PFSK-1 (cell line): ENCODE measurements around the gene CTBP1.

Source experiments
- FOXP2 ChIP-seq: optimal IDR thresholded peaks from 2 replicates; pipeline ENCODE3; 2011; ENCODE audit warnings: borderline replicate concordance, control low read depth, inconsistent platforms; ENCODE audit not compliant: insufficient read depth; ENCODE audit errors: extremely low read length, extremely low read depth
- POLR2AphosphoS5 ChIP-seq: IDR thresholded peaks from 2 replicates; pipeline ENCODE4 v1.6.1; 2012; ENCODE audit warnings: low read depth, mild to moderate bottlenecking, control low read depth, low read length, moderate library complexity
- REST ChIP-seq, 2 experiments: IDR thresholded peaks; 2 replicates each; pipeline versions ENCODE4 v1.6.1 to v1.8.0; 2011 to 2012; ENCODE audit warnings: low read depth in 2 of 2, low read length in 2 of 2, control low read depth in 1 of 2, inconsistent platforms in 1 of 2, mild to moderate bottlenecking in 1 of 2, moderate library complexity in 1 of 2; ENCODE audit not compliant: insufficient read depth in 1 of 2
- SIN3A ChIP-seq: IDR thresholded peaks from 2 replicates; pipeline ENCODE4 v1.6.1; 2012; ENCODE audit warnings: mild to moderate bottlenecking, low read length, moderate library complexity, borderline replicate concordance; ENCODE audit not compliant: insufficient read depth
- TAF1 ChIP-seq: IDR thresholded peaks from 2 replicates; pipeline ENCODE4 v1.6.1; 2012; ENCODE audit warnings: low read length, control low read depth, borderline replicate concordance; ENCODE audit not compliant: insufficient read depth

The CTBP1 gene

GRCh38 chr4:1288786-1289185 is 39.9 kb upstream of the CTBP1 start:
- TF ChIP-seq SIN3A, result no peak
- TF ChIP-seq REST (IDR thresholded peaks at IDR 0.05; ENCODE audit: insufficient read depth in 1 of 2, low read depth in 2 of 2, low read length in 2 of 2), result no peak
- TF ChIP-seq POLR2AphosphoS5, result no peak
- TF ChIP-seq TAF1, result no peak
- no peak for TF ChIP-seq FOXP2

GRCh38 chr4:1285790-1286553 is 37.0 kb upstream of the CTBP1 start:
- no peak for TF ChIP-seq REST (IDR thresholded peaks at IDR 0.05; ENCODE audit: insufficient read depth in 1 of 2, low read depth in 2 of 2, low read length in 2 of 2)
- TF ChIP-seq TAF1, result no peak
- TF ChIP-seq FOXP2, result no peak
- TF ChIP-seq POLR2AphosphoS5, result no peak
- no peak for TF ChIP-seq SIN3A

GRCh38 chr4:1285151-1285789 is 36.3 kb upstream of the CTBP1 start:
- TF ChIP-seq REST (IDR thresholded peaks at IDR 0.05; ENCODE audit: insufficient read depth in 1 of 2, low read depth in 2 of 2, low read length in 2 of 2) (no peak), FOXP2 (no peak), SIN3A (no peak), POLR2AphosphoS5 (no peak), TAF1 (no peak)

GRCh38 chr4:1283711-1284110 is 34.8 kb upstream of the CTBP1 start:
- no peak for TF ChIP-seq POLR2AphosphoS5
- TF ChIP-seq SIN3A, result no peak
- no peak for TF ChIP-seq FOXP2
- TF ChIP-seq REST (IDR thresholded peaks at IDR 0.05; ENCODE audit: insufficient read depth in 1 of 2, low read depth in 2 of 2, low read length in 2 of 2), result no peak
- TF ChIP-seq TAF1, result no peak
